ENCODE results near the gene TNFSF10.

The TNFSF10 gene

GRCh38 chr3:172467170-172467824 lies 55.9 kb downstream of the TNFSF10 start:
- TF ChIP-seq CTCF (IDR thresholded peaks at IDR 0.05; ENCODE audit: low read depth, low read length, missing control alignments) = no peak
- H3K4me3 ChIP-seq (ENCODE audit: low read depth, low read length) = no peak overlapping the region
- no peak for DNase-seq (ENCODE audit: low read depth)

GRCh38 chr3:172466553-172467130 lies 56.6 kb downstream of the TNFSF10 start:
- no peak for DNase-seq (ENCODE audit: low read depth)
- no peak overlapping the region for H3K4me3 ChIP-seq (ENCODE audit: low read depth, low read length)
- no peak for TF ChIP-seq CTCF (IDR thresholded peaks at IDR 0.05; ENCODE audit: low read depth, low read length, missing control alignments)

GRCh38 chr3:172465281-172465680 lies 57.9 kb downstream of the TNFSF10 start:
- DNase-seq (ENCODE audit: low read depth) = no peak
- no peak overlapping the region for H3K4me3 ChIP-seq (ENCODE audit: low read depth, low read length)
- TF ChIP-seq CTCF (IDR thresholded peaks at IDR 0.05; ENCODE audit: low read depth, low read length, missing control alignments) = no peak

GRCh38 chr3:172464306-172464705 lies 58.9 kb downstream of the TNFSF10 start:
- H3K4me3 ChIP-seq (ENCODE audit: low read depth, low read length) = no peak overlapping the region
- TF ChIP-seq CTCF (IDR thresholded peaks at IDR 0.05; ENCODE audit: low read depth, low read length, missing control alignments) = no peak
- DNase-seq (ENCODE audit: low read depth) = no peak

- no peak overlapping the region for H3K4me3 ChIP-seq (ENCODE audit: low read depth, low read length)
- TF ChIP-seq CTCF (IDR thresholded peaks at IDR 0.05; ENCODE audit: low read depth, low read length, missing control alignments) = peak; percentile 95
- DNase-seq (ENCODE audit: low read depth) = no peak
Measured at GRCh38 chr3:172461530-172462138, 61.6 kb downstream of the TNFSF10 start.

- no peak for DNase-seq (ENCODE audit: low read depth)
- no peak for TF ChIP-seq CTCF (IDR thresholded peaks at IDR 0.05; ENCODE audit: low read depth, low read length, missing control alignments)
- H3K4me3 ChIP-seq (ENCODE audit: low read depth, low read length) = no peak overlapping the region
Measured at GRCh38 chr3:172456404-172456803, 66.8 kb downstream of the TNFSF10 start.
